Natural killer cell (primary cell): ENCODE results near the gene CTNNA2. TPM values are rescaled to one million over a fixed set of nuclear protein-coding genes. Genes with fewer than 3 reads are reported as not detected.

Source experiments
- ATAC-seq, 3 donors: fragments of 150-1000 bp in 2 of 3; fragments of 200-7000 bp in 1 of 3; cut with Tn5 transposase; 1 replicate in 1 of 3; 2 replicates in 2 of 3; pipeline ENCODE4 v1.10.0; 2021; ENCODE audit warnings: mild to moderate bottlenecking in 2 of 3, moderate library complexity in 2 of 3
- DNase-seq, 2 donors: peaks; one replicate each; pipeline versions ENCODE4 v3.0.0 to v3.0.0-alpha.2; 2013 to 2021; ENCODE audit warnings: mixed read lengths in 1 of 2
- H3K27ac ChIP-seq: one replicate; pipeline ENCODE4 v1.5.1; 2013; ENCODE audit warnings: mild to moderate bottlenecking, low read length
- H3K27me3 ChIP-seq: one replicate; pipeline ENCODE4 v1.6.1; 2013; ENCODE audit warnings: low read length; ENCODE audit not compliant: control insufficient read depth, insufficient read depth
- H3K36me3 ChIP-seq: one replicate; pipeline ENCODE4 v1.6.1; 2013; ENCODE audit warnings: low read length; ENCODE audit not compliant: control insufficient read depth, insufficient read depth
- H3K4me1 ChIP-seq: one replicate; pipeline ENCODE4 v1.6.1; 2013; ENCODE audit warnings: low read length; ENCODE audit not compliant: control insufficient read depth, insufficient read depth
- H3K4me3 ChIP-seq: one replicate; pipeline ENCODE4 v1.5.1; 2013; ENCODE audit warnings: low read length
- H3K9me3 ChIP-seq: one replicate; pipeline ENCODE4 v1.6.1; 2013; ENCODE audit warnings: low read length; ENCODE audit not compliant: control insufficient read depth, insufficient read depth
- H3K27ac Mint-ChIP-seq, 2 donors: one replicate each; pipeline ENCODE4 v1.8.0; 2022; ENCODE audit warnings: mild to moderate bottlenecking in 2 of 2, mixed read lengths in 2 of 2, moderate library complexity in 1 of 2
- H3K27me3 Mint-ChIP-seq, 2 donors: one replicate each; pipeline ENCODE4 v1.8.0; 2022; ENCODE audit warnings: low read depth in 2 of 2, mixed read lengths in 2 of 2
- H3K36me3 Mint-ChIP-seq: one replicate; pipeline ENCODE4 v1.8.0; 2022; ENCODE audit warnings: mixed read lengths
- H3K4me1 Mint-ChIP-seq, 2 donors: one replicate each; pipeline ENCODE4 v1.8.0; 2022; ENCODE audit warnings: mixed read lengths in 2 of 2
- H3K4me3 Mint-ChIP-seq: one replicate; pipeline ENCODE4 v1.8.0; 2022; ENCODE audit warnings: mild to moderate bottlenecking, moderate library complexity, mixed read lengths
- H3K9me3 Mint-ChIP-seq, 2 donors: one replicate each; pipeline ENCODE4 v1.8.0; 2022; ENCODE audit warnings: mixed read lengths in 2 of 2
- WGBS: methylation state at CpG from one replicate; pipeline ENCODE4 v1.1.7; 2013; ENCODE audit warnings: missing lambda C conversion rate; ENCODE audit not compliant: insufficient coverage; 5-methylcytosine and 5-hydroxymethylcytosine counted together
- intact Hi-C: fragments of 100-400 bp; cut with micrococcal nuclease; formaldehyde crosslinking; loops from one replicate; pipeline ENCODE4 v1.14.2; 2022
- total RNA-seq, 4 donors: library from RNA; stranded (reverse); fragments of 120-200 nt in 1 of 4; gene quantifications; one replicate each; pipeline versions ENCODE4 v1.2.3 to v1.2.4, GENCODE V29; 2013 to 2022
- TF ChIP-seq, protein P1 (sequence below): fragments of 200-600 bp; IDR thresholded peaks from one replicate; pipeline ENCODE4 v1.8.0; 2022; ENCODE audit warnings: antibody characterized with exemption

CTNNA2 gene
- total RNA-seq, 3 donors from 2014 or later (not counting 1 experiment from before 2014, with no cell fraction given) = not detected

DNA sequence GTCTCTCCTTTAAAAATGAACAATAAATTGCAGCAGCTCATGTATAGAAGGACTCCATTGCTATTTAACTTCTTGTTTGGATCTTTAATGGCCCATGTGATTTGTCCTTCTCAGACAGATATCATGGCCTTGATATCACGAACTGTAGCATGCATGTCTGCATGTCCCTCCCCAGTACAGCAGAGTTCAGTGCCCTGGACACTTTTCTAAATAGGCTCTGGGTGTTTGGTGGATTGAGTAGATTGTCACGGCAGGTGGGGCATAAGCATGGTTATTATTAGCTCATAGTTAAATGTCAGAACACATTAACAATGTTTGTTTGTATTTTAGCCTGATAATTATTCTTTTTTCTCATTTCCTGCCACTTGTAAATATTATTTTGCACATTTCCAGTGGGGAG is 673.4 kb downstream of the CTNNA2 start:
- no peak for ATAC-seq

DNA sequence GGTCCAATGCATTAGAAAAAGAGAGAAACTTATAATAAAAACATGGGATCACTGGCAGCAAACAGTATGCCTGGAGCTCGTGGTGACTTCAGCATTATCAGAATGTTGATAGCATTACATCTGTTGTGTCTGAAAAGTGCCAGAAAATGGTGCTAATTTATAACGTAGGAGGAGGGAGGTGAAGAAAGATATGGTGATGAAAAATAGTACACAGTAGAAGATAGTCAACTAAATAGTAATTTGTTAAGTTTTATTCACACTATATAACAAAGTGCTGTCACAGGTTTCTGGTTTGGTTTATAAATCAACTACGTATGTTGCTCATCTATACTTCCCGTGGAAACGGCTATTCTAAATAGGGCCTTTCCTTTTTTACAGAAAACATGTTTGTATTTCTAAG is 674.3 kb downstream of the CTNNA2 start:
- peaks cover 7 to 13% of the 10 kb centered on the region in 2 donors for H3K9me3 Mint-ChIP-seq
- no peak for ATAC-seq
- H3K27ac Mint-ChIP-seq = no peak overlapping the region
- Histone ChIP-seq H3K4me1 (no peaks in the 10 kb centered on the region), H3K27me3 (no peaks in the 10 kb centered on the region), H3K36me3 (no peaks in the 10 kb centered on the region), H3K4me3 (no peak overlapping the region), H3K27ac (no peak overlapping the region), H3K9me3 (peaks cover 6% of the 10 kb centered on the region)
- no peaks in the 10 kb centered on the region for H3K4me1 Mint-ChIP-seq
- H3K4me3 Mint-ChIP-seq = no peak overlapping the region
- H3K27me3 Mint-ChIP-seq = no peaks in the 10 kb centered on the region
- DNase-seq = no peak
- WGBS = 83% methylated on average over 5 of the region's 5 CpGs
- H3K36me3 Mint-ChIP-seq = no peaks in the 10 kb centered on the region
- intact Hi-C loops = no loop called here
- TF ChIP-seq, protein P1, sequence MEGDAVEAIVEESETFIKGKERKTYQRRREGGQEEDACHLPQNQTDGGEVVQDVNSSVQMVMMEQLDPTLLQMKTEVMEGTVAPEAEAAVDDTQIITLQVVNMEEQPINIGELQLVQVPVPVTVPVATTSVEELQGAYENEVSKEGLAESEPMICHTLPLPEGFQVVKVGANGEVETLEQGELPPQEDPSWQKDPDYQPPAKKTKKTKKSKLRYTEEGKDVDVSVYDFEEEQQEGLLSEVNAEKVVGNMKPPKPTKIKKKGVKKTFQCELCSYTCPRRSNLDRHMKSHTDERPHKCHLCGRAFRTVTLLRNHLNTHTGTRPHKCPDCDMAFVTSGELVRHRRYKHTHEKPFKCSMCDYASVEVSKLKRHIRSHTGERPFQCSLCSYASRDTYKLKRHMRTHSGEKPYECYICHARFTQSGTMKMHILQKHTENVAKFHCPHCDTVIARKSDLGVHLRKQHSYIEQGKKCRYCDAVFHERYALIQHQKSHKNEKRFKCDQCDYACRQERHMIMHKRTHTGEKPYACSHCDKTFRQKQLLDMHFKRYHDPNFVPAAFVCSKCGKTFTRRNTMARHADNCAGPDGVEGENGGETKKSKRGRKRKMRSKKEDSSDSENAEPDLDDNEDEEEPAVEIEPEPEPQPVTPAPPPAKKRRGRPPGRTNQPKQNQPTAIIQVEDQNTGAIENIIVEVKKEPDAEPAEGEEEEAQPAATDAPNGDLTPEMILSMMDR = no peak

More for the DNA sequence above, 673.4 kb downstream of the CTNNA2 start:
- Histone ChIP-seq H3K36me3 (no peaks in the 10 kb centered on the region), H3K27me3 (no peaks in the 10 kb centered on the region), H3K27ac (no peak overlapping the region), H3K9me3 (peaks cover 6% of the 10 kb centered on the region), H3K4me1 (no peaks in the 10 kb centered on the region), H3K4me3 (no peak overlapping the region)
- Mint-ChIP-seq H3K4me1 (no peaks in the 10 kb centered on the region), H3K4me3 (no peak overlapping the region), H3K27me3 (no peaks in the 10 kb centered on the region), H3K36me3 (no peaks in the 10 kb centered on the region), H3K27ac (no peak overlapping the region), H3K9me3 (peaks cover 4 to 11% of the 10 kb centered on the region in 2 donors)
- TF ChIP-seq, protein P1 = no peak
- intact Hi-C loops = no loop called here
- DNase-seq = no peak
- WGBS = 85% methylated on average over 2 of the region's 2 CpGs

- no peak overlapping the region for H3K27ac ChIP-seq
- no peaks in the 10 kb centered on the region for H3K4me1 ChIP-seq
- WGBS = 92% methylated on average over 4 of the region's 5 CpGs
- TF ChIP-seq, protein P1 = no peak
- ATAC-seq (no peak), DNase-seq (no peak)
- H3K9me3 ChIP-seq = peaks cover 6% of the 10 kb centered on the region
- Mint-ChIP-seq H3K9me3 (peaks cover 7% of the 10 kb centered on the region in 2 donors), H3K27me3 (no peaks in the 10 kb centered on the region), H3K4me1 (no peaks in the 10 kb centered on the region), H3K27ac (no peak overlapping the region), H3K36me3 (no peaks in the 10 kb centered on the region), H3K4me3 (no peak overlapping the region)
- intact Hi-C loops = no loop called here
- H3K27me3 ChIP-seq = no peaks in the 10 kb centered on the region
- H3K36me3 ChIP-seq = no peaks in the 10 kb centered on the region
- no peak overlapping the region for H3K4me3 ChIP-seq
These were observed 677.3 kb downstream of the CTNNA2 start for GRCh38 chr2:80190166-80190565.

GRCh38 chr2:80193566-80193965 is 680.7 kb downstream of the CTNNA2 start:
- no peaks in the 10 kb centered on the region for H3K4me1 ChIP-seq
- no peak overlapping the region for H3K27ac Mint-ChIP-seq
- no peaks in the 10 kb centered on the region for H3K4me1 Mint-ChIP-seq
- intact Hi-C loops = no loop called here
- no peak overlapping the region for H3K4me3 Mint-ChIP-seq
- H3K27me3 Mint-ChIP-seq = no peaks in the 10 kb centered on the region
- no peak overlapping the region for H3K27ac ChIP-seq
- DNase-seq (no peak), ATAC-seq (no peak)
- no peak overlapping the region for H3K4me3 ChIP-seq
- no peaks in the 10 kb centered on the region for H3K36me3 ChIP-seq
- H3K27me3 ChIP-seq = no peaks in the 10 kb centered on the region
- TF ChIP-seq, protein P1 = no peak
- H3K9me3 ChIP-seq = peaks cover 3% of the 10 kb centered on the region
- H3K36me3 Mint-ChIP-seq = no peaks in the 10 kb centered on the region
- peaks cover 6 to 14% of the 10 kb centered on the region in 2 donors for H3K9me3 Mint-ChIP-seq
